COLO668 (cell line): Measurements from ENCODE around the gene TEX14.
"Not testable (repeated sequence)": the region's sequence is repeated elsewhere in the genome, so short reads cannot be mapped to it uniquely, and the experiment has no call there.

Experiments used
- DNase-seq: peaks from one replicate; lab custom pipeline; 2025; ENCODE audit not compliant: unreplicated experiment; lab: John Stamatoyannopoulos, UW

TEX14 gene

DNA sequence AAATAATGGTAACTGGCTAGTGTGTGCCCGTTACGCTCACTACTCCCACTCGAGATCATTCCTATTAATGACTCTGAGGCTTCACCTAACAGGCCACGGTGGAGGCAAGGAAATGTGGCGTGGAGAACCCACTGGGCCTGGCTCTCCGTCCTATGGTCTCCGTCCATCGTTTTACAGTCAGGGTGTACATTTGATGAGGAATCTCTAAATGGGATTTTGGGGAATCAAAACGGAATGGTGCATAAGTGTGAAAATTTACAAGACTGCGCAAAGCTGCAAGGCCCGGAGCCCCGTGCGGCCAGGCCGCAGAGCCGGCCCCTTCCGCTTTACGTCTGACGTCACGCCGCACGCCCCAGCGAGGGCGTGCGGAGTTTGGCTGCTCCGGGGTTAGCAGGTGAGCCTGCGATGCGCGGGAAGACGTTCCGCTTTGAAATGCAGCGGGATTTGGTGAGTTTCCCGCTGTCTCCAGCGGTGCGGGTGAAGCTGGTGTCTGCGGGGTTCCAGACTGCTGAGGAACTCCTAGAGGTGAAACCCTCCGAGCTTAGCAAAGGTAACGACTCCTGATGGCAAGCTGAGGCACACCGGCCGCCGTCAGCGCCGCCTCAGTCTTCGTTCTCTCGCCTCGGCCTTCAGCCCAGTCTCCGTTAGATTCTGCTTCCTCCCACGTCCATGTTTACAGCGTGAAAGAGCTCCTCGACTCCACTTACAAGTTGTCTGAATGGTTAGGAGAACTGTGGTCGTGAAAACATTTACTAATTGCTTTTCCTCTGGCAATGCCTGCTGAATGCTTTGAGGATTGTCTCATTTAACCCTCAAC is 602 bp upstream of the TEX14 start, which contains the start of gene RAD51C:
RAD51C (plus strand) TSS at position 364 of the 817 bp plus-strand sequence; CDS start at position 406, 42 bp downstream.
- DNase-seq: peak; percentile 86

GRCh38 chr17:58690033-58690432 is 1.8 kb downstream of the TEX14 start:
- DNase-seq: not testable (repeated sequence)

DNA sequence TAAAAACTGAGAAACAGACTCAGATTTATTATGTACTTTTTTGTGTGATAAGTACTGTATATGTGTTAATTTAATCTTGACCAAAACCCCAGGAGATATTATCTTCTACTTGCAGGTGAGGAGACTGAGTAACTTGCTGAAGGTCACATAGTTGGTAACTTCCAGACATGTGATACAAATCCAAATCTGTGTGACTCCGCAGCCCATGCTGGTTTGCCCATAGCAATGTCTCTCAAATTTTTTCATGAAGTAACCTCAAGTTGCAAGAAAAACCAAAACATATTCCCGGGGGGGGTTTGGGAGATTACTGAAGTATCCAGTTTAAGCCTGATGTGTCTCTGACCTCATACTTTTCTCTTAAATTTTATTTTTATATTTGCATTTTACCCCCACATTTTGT is 3.3 kb downstream of the TEX14 start:
- no peak for DNase-seq

- no peak for DNase-seq
Observed at GRCh38 chr17:58686980-58687379, 4.9 kb downstream of the TEX14 start.

- DNase-seq: not testable (repeated sequence)
Observed at GRCh38 chr17:58684462-58684861, 7.4 kb downstream of the TEX14 start.

- no peak for DNase-seq
Observed at GRCh38 chr17:58684003-58684402, 7.8 kb downstream of the TEX14 start.

DNA sequence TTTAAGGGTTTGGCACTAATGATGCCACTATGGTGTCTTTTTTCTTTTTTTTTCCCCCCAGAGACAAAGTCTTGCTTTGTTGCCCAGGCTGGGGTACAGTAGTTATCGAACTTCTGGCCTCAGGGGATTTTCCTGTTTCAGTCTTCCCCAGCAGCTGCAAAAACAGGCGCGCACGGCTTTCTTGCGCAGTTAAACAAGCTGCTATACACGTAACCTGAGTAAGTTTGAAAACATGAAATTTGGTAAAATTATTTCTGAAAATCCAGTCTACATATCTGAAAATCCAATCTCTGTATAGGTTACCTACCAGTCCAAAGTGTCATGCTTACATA is 11.8 kb downstream of the TEX14 start:
- DNase-seq: no peak

DNA sequence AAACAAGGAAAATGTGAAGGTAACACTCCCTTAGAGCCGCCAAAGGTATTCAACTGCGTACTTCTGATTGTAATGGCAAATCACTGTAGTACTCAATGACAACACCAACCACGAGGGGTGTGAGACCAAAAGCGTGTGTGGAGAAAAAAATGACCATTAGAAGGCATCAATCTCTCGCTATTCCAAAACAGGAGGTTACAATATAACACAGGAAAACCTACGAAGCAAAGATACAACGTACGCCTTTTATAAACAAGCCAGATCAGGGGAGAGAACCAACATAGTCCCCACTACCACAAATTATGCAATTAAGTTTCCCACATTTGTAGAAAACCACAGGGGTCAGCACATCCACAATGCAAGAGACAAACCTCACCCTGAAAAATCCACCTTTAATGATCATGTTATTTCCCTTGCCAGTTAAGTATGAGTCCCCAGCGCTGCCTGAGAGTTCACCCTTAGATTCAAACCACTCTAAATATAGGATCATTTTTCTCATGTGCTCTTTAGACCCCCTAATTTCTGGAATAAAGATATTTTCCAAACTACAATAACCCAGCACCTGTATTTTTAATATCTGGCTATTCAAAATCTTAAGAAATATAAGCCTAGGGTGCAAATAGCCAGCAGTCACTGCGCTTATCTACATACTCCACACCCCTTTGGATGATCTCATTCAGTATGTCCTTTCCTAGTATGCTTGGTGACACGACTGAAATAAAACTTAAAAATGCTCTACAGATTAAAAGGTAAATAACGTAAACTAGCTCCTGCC is 12.4 kb downstream of the TEX14 start:
- no peak for DNase-seq

DNA sequence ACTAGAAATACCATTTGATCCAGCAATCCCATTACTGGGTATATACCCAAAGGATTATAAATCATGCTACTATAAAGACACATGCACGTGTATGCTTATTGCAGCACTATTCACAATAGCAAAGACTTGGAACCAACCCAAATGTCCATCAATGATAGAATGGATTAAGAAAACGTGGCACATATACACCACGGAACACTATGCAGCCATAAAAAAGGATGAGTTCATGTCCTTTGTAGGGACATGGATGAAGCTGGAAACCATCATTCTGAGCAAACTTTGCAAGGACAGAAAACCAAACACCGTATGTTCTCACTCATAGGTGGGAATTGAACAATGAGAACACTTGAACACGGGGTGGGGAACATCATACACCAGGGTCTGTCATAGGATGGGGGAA is 13.6 kb downstream of the TEX14 start:
- DNase-seq: not testable (repeated sequence)

DNA sequence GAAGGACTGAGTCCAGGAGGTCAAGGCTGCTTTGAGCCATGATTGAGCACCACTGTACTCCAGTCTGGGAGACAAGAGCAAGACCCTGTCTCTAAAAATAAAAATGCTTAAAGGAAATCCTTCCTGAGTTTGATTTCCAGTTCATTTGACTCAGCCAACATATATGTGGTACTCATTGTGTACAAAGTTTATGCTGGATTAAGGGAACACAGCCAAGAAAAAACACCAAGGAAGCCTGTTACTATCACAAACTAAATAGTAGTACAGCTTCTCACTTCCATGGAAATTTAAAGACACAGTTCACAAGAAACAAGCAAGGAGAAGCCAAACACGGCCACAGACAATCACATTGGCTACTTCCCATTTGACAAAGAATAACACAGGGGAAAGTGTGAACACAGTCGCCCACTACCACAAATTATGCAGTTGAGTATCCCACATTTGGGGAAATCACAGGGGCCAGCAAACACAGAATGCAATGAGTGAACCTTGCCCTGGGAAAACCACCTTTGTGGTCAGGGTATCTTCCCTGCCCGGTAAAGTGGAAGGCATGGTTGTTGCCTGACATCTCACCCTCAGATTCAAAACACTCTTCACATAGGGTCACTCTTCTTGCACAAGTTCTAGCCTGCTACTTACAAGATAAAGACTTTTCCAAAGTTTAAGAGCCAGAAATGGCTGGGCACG is 14.5 kb downstream of the TEX14 start:
- DNase-seq: no peak

DNA sequence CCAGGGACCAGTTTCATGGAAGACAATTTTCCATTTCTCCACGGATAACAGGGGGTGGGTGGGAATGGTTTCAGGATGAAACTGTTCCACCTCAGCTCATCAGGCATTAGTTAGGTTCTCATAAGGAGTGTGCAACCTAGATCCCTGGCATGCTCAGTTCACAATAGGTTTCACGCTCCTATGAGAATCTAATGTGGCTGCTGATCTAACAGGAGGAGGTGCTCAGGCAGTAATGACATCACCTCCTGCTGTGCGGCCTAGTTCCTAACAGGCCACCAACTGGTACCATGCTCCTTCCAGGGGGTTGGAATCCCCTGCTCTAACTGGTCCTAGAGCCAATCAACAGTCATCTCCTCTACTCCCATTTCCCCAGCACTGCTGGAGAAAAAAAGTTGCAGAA is 19.9 kb downstream of the TEX14 start:
- no peak for DNase-seq

- DNase-seq: no peak
Observed at GRCh38 chr17:58669853-58670252, 22.0 kb downstream of the TEX14 start.

DNA sequence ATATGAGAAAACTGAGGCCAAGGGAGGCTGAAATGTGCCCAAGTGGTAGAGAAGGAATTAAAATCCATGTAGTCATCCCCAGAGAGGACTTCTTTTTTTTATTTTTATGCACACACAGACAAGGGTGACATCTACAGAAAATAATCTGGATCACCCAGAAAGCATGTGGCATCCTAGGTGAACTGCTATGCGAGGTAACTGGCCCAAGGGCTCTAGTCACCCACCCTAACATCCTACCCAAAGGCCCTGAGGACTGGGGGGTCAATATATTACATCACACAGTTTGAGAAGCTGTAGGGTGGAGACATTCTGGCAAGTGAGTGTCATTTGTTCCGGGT is 23.3 kb downstream of the TEX14 start:
- no peak for DNase-seq

DNA sequence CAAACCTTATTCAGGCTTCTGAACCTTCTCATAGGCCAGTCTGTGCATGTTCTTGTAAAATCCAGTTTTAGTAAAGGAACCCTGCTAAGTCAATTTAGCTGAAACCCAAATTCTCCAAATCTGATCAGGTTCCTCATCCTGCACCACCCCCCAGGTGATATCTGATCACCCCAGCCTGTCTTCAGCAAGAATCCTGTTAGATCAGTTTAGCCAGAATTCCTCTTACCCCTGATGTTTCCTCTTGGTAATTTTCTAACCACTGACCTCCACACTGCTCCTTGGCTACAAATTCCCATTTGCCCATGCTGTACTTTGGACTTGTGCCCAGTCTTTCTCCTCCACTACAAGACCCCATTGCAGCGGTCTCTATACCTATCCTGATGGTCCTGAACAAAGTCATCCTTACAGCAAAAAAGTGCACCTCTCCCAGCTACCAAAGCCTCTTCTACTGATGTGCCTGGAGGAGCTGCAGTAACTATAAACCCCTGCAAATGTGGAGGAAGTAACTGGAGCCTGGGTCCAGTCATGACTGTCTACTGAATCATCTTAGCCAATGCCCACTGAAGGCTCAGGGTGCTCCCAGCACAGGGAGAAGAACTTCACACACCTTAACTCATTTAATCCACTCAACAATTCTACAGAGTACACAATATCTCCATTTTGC is 23.8 kb downstream of the TEX14 start:
- DNase-seq: no peak

- DNase-seq: no peak
Observed at GRCh38 chr17:58666858-58667267, 25.0 kb downstream of the TEX14 start.

GRCh38 chr17:58665946-58666857 is 25.6 kb downstream of the TEX14 start:
- no peak for DNase-seq

DNA sequence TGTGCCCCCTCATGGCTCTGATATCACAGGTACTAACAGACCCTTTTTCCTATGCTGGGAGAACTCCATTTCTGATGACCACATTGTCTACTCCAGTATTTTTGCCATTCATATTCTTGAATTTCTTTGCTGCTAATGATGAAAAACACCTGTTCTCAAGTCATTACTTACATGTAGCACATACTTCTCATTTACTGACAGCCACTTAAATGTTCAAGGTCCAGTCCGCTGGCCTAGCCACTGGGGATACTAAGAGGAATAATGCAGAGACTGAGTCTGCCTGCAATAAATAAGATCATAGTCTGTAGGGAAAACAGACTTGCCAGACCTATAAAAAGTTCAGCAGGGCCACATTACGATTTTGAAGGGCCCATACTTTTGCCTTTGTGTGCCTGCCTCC is 27.5 kb downstream of the TEX14 start:
- DNase-seq: no peak

DNA sequence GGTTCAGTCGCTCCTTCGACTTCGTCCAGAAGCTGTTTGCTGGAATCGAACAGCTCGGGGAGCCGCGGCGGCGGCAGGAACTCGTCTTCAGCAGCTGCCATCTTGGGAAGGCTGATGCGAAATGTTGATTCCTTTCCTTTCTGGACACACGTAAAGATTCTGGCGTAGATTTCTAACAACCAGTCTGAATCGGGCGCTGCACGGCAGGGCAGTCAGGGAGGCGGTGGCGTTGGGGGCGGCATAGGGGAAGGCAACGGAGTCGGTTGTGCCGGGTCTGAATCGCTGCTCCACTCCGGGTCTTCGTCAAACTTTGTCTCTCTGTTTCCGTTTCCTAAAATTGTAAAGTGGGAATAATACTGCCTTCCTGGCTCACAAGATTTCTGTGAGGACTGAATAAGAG is 30.3 kb downstream of the TEX14 start:
- no peak for DNase-seq

GRCh38 chr17:58660621-58661020 is 31.2 kb downstream of the TEX14 start:
- no peak for DNase-seq

GRCh38 chr17:58659714-58660084 is 32.1 kb downstream of the TEX14 start:
- DNase-seq: not testable (repeated sequence)
